Glutamatergic neuron (in vitro differentiated cells): Measurements from ENCODE around the gene VTCN1. TPM values are rescaled to one million over a fixed set of nuclear protein-coding genes. Genes with fewer than 3 reads are reported as not detected.

Source experiments
- DNase-seq: peaks from one replicate; pipeline ENCODE4 v3.0.0; 2022
- H3K27ac Mint-ChIP-seq: one replicate; pipeline ENCODE4 v1.8.0; 2020; ENCODE audit warnings: mild to moderate bottlenecking, mixed read lengths, inconsistent platforms; ENCODE audit not compliant: unreplicated experiment
- H3K27me3 Mint-ChIP-seq: one replicate; pipeline ENCODE4 v1.8.0; 2020; ENCODE audit warnings: mild to moderate bottlenecking, moderate library complexity, mixed read lengths, inconsistent platforms; ENCODE audit not compliant: unreplicated experiment
- H3K36me3 Mint-ChIP-seq: one replicate; pipeline ENCODE4 v1.8.0; 2020; ENCODE audit warnings: mild to moderate bottlenecking, mixed read lengths, inconsistent platforms; ENCODE audit not compliant: unreplicated experiment
- H3K4me1 Mint-ChIP-seq: one replicate; pipeline ENCODE4 v1.8.0; 2020; ENCODE audit warnings: mild to moderate bottlenecking, low read depth, mixed read lengths, inconsistent platforms; ENCODE audit not compliant: unreplicated experiment
- H3K4me3 Mint-ChIP-seq: one replicate; pipeline ENCODE4 v1.8.0; 2020; ENCODE audit warnings: mild to moderate bottlenecking, mixed read lengths, inconsistent platforms; ENCODE audit not compliant: unreplicated experiment
- H3K9me3 Mint-ChIP-seq: one replicate; pipeline ENCODE4 v1.8.0; 2020; ENCODE audit warnings: mild to moderate bottlenecking, moderate library complexity, mixed read lengths, inconsistent platforms; ENCODE audit not compliant: unreplicated experiment
- CTCF ChIP-seq: fragments of 200-600 bp; sonication (generic); IDR thresholded peaks from one replicate; pipeline ENCODE4 v1.5.0; 2021; ENCODE audit not compliant: partially characterized antibody, unreplicated experiment
- total RNA-seq: library from RNA; stranded (reverse); fragmentation: NEBNext Ultra II Directional; extraction: Animal tissue kit (Norgen Biotek cat#: 25700); gene quantifications from one replicate; pipeline ENCODE4 v1.2.1, GENCODE V29; 2021; ENCODE audit not compliant: unreplicated experiment

The VTCN1 gene
- total RNA-seq, 1 donor from 2014 or later, result not detected

GRCh38 chr1:117229217-117229616 is 18.5 kb upstream of the VTCN1 start:
- no peak overlapping the region for H3K27ac Mint-ChIP-seq
- TF ChIP-seq CTCF, result no peak
- DNase-seq, result no peak
- H3K36me3 Mint-ChIP-seq, result no peaks in the 10 kb centered on the region
- H3K4me1 Mint-ChIP-seq, result no peaks in the 10 kb centered on the region
- no peak overlapping the region for H3K4me3 Mint-ChIP-seq
- H3K27me3 Mint-ChIP-seq, result peaks cover 2% of the 10 kb centered on the region
- peaks cover 2% of the 10 kb centered on the region for H3K9me3 Mint-ChIP-seq

DNA sequence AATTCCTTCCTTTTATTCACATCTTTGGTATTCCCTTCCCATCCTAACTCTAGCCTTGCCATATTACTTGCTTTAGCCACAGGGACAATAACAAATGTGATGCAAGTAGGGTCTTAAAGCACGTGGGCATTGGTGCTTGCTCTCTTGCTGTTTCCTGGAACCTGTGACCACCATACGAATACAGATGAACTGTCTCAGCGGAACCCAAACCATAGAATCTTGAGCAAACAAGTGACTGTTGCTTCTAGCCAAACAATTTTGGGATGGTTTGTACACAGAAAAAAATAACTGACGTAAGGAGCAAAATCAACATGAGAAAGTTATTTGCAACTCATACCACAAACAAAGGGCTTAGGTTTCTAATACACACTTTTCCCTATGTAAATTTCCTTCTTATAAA is 15.2 kb upstream of the VTCN1 start:
- Mint-ChIP-seq H3K36me3 (no peaks in the 10 kb centered on the region), H3K27me3 (no peaks in the 10 kb centered on the region), H3K4me3 (no peak overlapping the region), H3K27ac (no peak overlapping the region), H3K9me3 (peaks cover 2% of the 10 kb centered on the region), H3K4me1 (no peaks in the 10 kb centered on the region)
- TF ChIP-seq CTCF, result no peak
- no peak for DNase-seq

GRCh38 chr1:117216718-117217117 is 6.0 kb upstream of the VTCN1 start:
- peaks cover 9% of the 10 kb centered on the region for H3K9me3 Mint-ChIP-seq
- H3K4me1 Mint-ChIP-seq, result no peaks in the 10 kb centered on the region
- H3K4me3 Mint-ChIP-seq, result no peak overlapping the region
- no peak for DNase-seq
- H3K36me3 Mint-ChIP-seq, result peaks cover 17% of the 10 kb centered on the region
- no peak overlapping the region for H3K27ac Mint-ChIP-seq
- no peak for TF ChIP-seq CTCF
- peaks cover 9% of the 10 kb centered on the region for H3K27me3 Mint-ChIP-seq

- H3K36me3 Mint-ChIP-seq, result peaks cover 17% of the 10 kb centered on the region
- no peaks in the 10 kb centered on the region for H3K4me1 Mint-ChIP-seq
- H3K27me3 Mint-ChIP-seq, result peaks cover 9% of the 10 kb centered on the region
- no peak overlapping the region for H3K27ac Mint-ChIP-seq
- H3K4me3 Mint-ChIP-seq, result no peak overlapping the region
- no peak for DNase-seq
- H3K9me3 Mint-ChIP-seq, result peaks cover 9% of the 10 kb centered on the region
- TF ChIP-seq CTCF, result no peak
Measured at GRCh38 chr1:117215733-117216462, 5.2 kb upstream of the VTCN1 start.

DNA sequence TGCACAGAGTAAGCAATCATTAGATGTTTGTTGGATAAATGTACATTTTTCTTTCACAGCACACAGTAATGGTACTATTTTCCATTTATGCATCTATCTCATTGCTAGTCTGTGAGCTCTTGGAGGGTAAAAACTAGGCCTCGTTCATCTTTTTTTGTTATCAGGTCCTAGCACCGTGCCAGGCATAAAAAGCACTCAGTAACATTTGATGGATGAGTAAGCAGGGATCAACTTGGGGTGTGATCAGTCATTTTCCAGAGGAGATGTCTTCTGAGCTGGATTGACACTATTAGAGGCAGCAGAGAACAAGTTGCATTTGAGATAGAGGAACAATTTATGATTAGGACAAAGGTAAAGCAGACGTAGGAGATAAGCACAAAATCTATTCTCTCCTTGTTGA is 4.3 kb upstream of the VTCN1 start:
- H3K27ac Mint-ChIP-seq, result no peak overlapping the region
- peaks cover 9% of the 10 kb centered on the region for H3K9me3 Mint-ChIP-seq
- H3K4me1 Mint-ChIP-seq, result no peaks in the 10 kb centered on the region
- TF ChIP-seq CTCF, result no peak
- H3K27me3 Mint-ChIP-seq, result peaks cover 9% of the 10 kb centered on the region
- no peak for DNase-seq
- peaks cover 17% of the 10 kb centered on the region for H3K36me3 Mint-ChIP-seq
- H3K4me3 Mint-ChIP-seq, result no peak overlapping the region
